Mesodermal cell (in vitro differentiated cells): Measurements from ENCODE around the gene OXTR.
"Not testable (repeated sequence)": the region's sequence is repeated elsewhere in the genome, so short reads cannot be mapped to it uniquely, and the experiment has no call there.

Experiments
- H3K27ac ChIP-seq: 2 replicates; pipeline ENCODE4 v1.7.0; 2013; ENCODE audit warnings: mild to moderate bottlenecking, low read depth, low read length, moderate library complexity; ENCODE audit not compliant: severe bottlenecking
- H3K36me3 ChIP-seq: 2 replicates; pipeline ENCODE4 v1.7.1; 2013; ENCODE audit warnings: mild to moderate bottlenecking, low read length, moderate library complexity; ENCODE audit not compliant: control insufficient read depth, insufficient read depth
- H3K4me1 ChIP-seq: one replicate; pipeline ENCODE4 v1.7.1; 2013; ENCODE audit warnings: mild to moderate bottlenecking, low read length; ENCODE audit not compliant: insufficient read depth, control insufficient read depth, poor library complexity, severe bottlenecking
- H3K4me3 ChIP-seq: 2 replicates; pipeline ENCODE4 v1.7.0; 2013; ENCODE audit warnings: low read length, control low read depth, mild to moderate bottlenecking; ENCODE audit not compliant: insufficient read depth, poor library complexity, severe bottlenecking; ENCODE audit errors: extremely low read depth
- H3K9me3 ChIP-seq: 2 replicates; pipeline ENCODE4 v1.7.1; 2013; ENCODE audit warnings: mild to moderate bottlenecking, low read length, moderate library complexity; ENCODE audit not compliant: control insufficient read depth
- WGBS, 2 experiments: methylation state at CpG; one replicate each; pipeline ENCODE4 v1.1.5; 2013; ENCODE audit warnings: missing lambda C conversion rate in 2 of 2; ENCODE audit not compliant: insufficient coverage in 2 of 2; 5-methylcytosine and 5-hydroxymethylcytosine counted together

Gene OXTR

GRCh38 chr3:8730656-8731055, 38.8 kb downstream of the OXTR start:
- H3K36me3 ChIP-seq, result no peaks in the 10 kb centered on the region
- no peaks in the 10 kb centered on the region for H3K9me3 ChIP-seq
- 72 to 100% methylated on average over 2 to 3 of the region's 3 CpGs for WGBS, 2 experiments
- no peak overlapping the region for H3K4me3 ChIP-seq
- peak overlapping the region; percentile 23 for H3K27ac ChIP-seq
- H3K4me1 ChIP-seq, result peaks cover 7% of the 10 kb centered on the region

GRCh38 chr3:8729479-8729878, 39.9 kb downstream of the OXTR start:
- Histone ChIP-seq H3K27ac (no peak overlapping the region), H3K4me1 (peaks cover 7% of the 10 kb centered on the region), H3K4me3 (no peak overlapping the region), H3K9me3 (no peaks in the 10 kb centered on the region), H3K36me3 (no peaks in the 10 kb centered on the region)
- WGBS, 2 experiments, result 83 to 89% methylated on average over 1 to 2 of the region's 3 CpGs

GRCh38 chr3:8727605-8728512, 41.6 kb downstream of the OXTR start:
- Histone ChIP-seq H3K9me3 (no peaks in the 10 kb centered on the region), H3K36me3 (no peaks in the 10 kb centered on the region), H3K27ac (no peak overlapping the region), H3K4me3 (no peak overlapping the region), H3K4me1 (peaks cover 7% of the 10 kb centered on the region)
- 80 to 92% methylated on average over 8 of the region's 9 CpGs for WGBS, 2 experiments

GRCh38 chr3:8724108-8724752, 45.2 kb downstream of the OXTR start:
- Histone ChIP-seq H3K4me3 (no peak overlapping the region), H3K4me1 (no peaks in the 10 kb centered on the region), H3K36me3 (no peaks in the 10 kb centered on the region), H3K9me3 (no peaks in the 10 kb centered on the region), H3K27ac (no peak overlapping the region)
- 86 to 89% methylated on average over 1 to 2 of the region's 3 CpGs for WGBS, 2 experiments

GRCh38 chr3:8723612-8724011, 45.8 kb downstream of the OXTR start:
- WGBS, 2 experiments, result 76 to 83% methylated on average over 1 to 2 of the region's 3 CpGs
- H3K4me1 ChIP-seq, result no peaks in the 10 kb centered on the region
- H3K36me3 ChIP-seq, result no peaks in the 10 kb centered on the region
- H3K9me3 ChIP-seq, result no peaks in the 10 kb centered on the region
- H3K4me3 ChIP-seq, result no peak overlapping the region
- H3K27ac ChIP-seq, result no peak overlapping the region

GRCh38 chr3:8722808-8723207, 46.6 kb downstream of the OXTR start:
- H3K27ac ChIP-seq, result no peak overlapping the region
- H3K4me3 ChIP-seq, result no peak overlapping the region
- WGBS, 2 experiments, result 69 to 79% methylated on average over 2 to 3 of the region's 5 CpGs
- no peaks in the 10 kb centered on the region for H3K36me3 ChIP-seq
- H3K4me1 ChIP-seq, result no peaks in the 10 kb centered on the region
- no peaks in the 10 kb centered on the region for H3K9me3 ChIP-seq

- not testable (repeated sequence) for H3K4me1 ChIP-seq, H3K4me3 ChIP-seq, H3K36me3 ChIP-seq, H3K27ac ChIP-seq, H3K9me3 ChIP-seq
- WGBS, 2 experiments, result 88 to 100% methylated on average over 4 to 5 of the region's 12 CpGs
Measured at GRCh38 chr3:8715757-8716156, 53.7 kb downstream of the OXTR start.

- Histone ChIP-seq H3K4me3 (no peak overlapping the region), H3K9me3 (no peaks in the 10 kb centered on the region), H3K4me1 (no peaks in the 10 kb centered on the region), H3K36me3 (no peaks in the 10 kb centered on the region), H3K27ac (no peak overlapping the region)
- 70 to 84% methylated on average over 6 of the region's 14 CpGs for WGBS, 2 experiments
Measured at GRCh38 chr3:8713901-8714759, 55.3 kb downstream of the OXTR start.

- Histone ChIP-seq H3K4me3 (no peak overlapping the region), H3K27ac (no peak overlapping the region), H3K36me3 (no peaks in the 10 kb centered on the region), H3K4me1 (no peaks in the 10 kb centered on the region), H3K9me3 (no peaks in the 10 kb centered on the region)
- WGBS, 2 experiments, result 88 to 90% methylated on average over 2 of the region's 2 CpGs
Measured at GRCh38 chr3:8712908-8713255, 56.5 kb downstream of the OXTR start.

- Histone ChIP-seq H3K9me3 (no peaks in the 10 kb centered on the region), H3K27ac (no peak overlapping the region), H3K4me3 (no peak overlapping the region), H3K4me1 (no peaks in the 10 kb centered on the region), H3K36me3 (no peaks in the 10 kb centered on the region)
- WGBS, 2 experiments, result 65 to 92% methylated on average over 5 to 7 of the region's 9 CpGs
Measured at GRCh38 chr3:8712045-8712907, 57.1 kb downstream of the OXTR start.
